ENCODE data around the gene PRMT5.

Gene PRMT5

GRCh38 chr14:22872833-22873520, 56.2 kb downstream of the PRMT5 start:
- DNase-seq, result no peak

GRCh38 chr14:22872033-22872832, 56.9 kb downstream of the PRMT5 start:
- DNase-seq, result peak; percentile 67

GRCh38 chr14:22871224-22872032, 57.7 kb downstream of the PRMT5 start, which contains the start of gene LRP10:
TSS of gene LRP10 (plus strand) at chr14:22871740. CDS start at chr14:22872304, 564 bp downstream.
- peak; percentile 71 to 81 for DNase-seq

DNA sequence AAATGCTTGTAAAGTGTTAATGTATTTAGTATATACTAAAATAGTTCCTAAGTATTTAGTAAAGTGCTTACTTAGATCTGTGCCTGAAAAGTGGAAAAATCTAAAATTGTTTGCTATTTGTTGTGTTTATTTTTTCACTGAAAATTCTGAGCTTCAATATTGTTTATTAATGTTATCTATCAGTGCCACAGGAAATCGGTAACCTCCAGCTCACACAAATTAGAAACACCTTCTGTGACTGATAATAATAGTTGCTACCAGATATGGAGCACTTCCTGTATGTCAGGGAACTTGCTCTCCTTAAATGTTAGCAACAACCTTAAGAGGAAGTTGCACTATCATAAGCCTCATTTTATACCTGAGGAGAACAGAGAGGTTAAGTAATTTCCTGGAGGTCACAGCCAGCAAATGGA, 58.4 kb downstream of the PRMT5 start:
- DNase-seq, result no peak

All from stimulated activated CD4-positive, alpha-beta T cell treated with anti-CD3 and anti-CD28 coated beads, Interleukin-4, amount 100 ng/mL, for 4 hours (primary cell).